Right hindlimb (tissue), 1 donor: ENCODE results near the gene GLUD2.
"Not testable (repeated sequence)": the region's sequence is repeated elsewhere in the genome, so short reads cannot be mapped to it uniquely, and the experiment has no call there.

Source experiments
- DNase-seq: peaks from one replicate; pipeline ENCODE4 v3.0.0-alpha.2; 2018

The GLUD2 gene

DNA sequence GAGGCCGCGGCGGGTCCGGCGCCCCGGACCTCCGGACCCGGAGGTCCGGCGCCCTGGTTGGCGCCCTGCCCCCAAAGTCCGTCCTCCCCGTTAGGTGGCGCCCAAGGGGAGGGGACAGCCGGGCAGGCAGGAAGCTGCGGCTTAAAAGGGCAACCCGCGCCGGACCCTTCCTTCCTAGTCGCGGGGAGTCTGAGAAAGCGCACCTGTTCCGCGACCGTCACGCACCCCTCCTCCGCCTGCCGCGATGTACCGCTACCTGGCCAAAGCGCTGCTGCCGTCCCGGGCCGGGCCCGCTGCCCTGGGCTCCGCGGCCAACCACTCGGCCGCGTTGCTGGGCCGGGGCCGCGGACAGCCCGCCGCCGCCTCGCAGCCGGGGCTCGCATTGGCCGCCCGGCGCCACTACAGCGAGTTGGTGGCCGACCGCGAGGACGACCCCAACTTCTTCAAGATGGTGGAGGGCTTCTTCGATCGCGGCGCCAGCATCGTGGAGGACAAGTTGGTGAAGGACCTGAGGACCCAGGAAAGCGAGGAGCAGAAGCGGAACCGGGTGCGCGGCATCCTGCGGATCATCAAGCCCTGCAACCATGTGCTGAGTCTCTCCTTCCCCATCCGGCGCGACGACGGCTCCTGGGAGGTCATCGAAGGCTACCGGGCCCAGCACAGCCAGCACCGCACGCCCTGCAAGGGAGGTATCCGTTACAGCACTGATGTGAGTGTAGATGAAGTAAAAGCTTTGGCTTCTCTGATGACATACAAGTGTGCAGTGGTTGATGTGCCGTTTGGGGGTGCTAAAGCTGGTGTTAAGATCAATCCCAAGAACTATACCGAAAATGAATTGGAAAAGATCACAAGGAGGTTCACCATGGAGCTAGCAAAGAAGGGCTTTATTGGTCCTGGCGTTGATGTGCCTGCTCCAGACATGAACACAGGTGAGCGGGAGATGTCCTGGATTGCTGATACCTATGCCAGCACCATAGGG lies at the start of gene GLUD2:
Gene GLUD2 (plus strand): TSS at position 170 of the 979 bp plus-strand sequence. CDS start 75 bp downstream, at position 245.
- peak; percentile 51 for DNase-seq

DNA sequence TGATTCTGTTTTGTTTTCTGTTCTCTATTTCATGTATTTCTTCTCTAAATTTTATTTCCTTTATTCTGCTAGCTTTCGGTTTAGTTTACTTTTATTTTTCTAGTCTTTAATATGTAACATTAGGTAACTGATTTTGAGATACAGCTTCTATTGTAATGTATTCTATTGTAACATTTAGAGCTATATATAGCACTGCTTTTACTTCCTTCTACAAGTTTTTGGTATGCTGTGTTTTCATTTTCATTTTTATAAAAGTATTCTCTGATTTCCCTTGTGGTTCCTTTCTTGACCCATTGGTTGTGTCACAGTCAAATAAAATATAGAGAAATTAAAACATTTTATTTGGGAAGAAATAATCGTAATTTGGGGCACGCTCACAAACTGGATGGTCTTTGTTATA lies 48.0 kb upstream of the GLUD2 start:
- no peak for DNase-seq

DNA sequence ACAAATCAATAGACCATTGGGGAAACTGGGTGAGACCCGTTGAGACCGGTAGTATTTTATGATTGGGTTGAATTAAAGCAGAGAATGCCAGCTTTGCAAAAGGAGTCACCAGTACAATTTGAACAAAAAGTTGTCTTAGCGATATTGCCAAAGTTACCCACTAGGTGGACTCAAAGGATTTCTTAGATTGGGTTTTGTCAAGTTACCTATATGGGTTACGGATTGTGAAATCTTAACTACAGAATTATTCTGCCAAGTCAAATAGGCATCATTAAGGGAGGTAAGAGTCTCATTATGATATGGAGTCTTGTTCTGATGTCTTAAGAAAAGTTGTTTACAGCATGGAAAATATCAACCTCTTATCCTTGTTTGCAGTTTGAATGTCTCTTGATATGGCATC lies 46.8 kb upstream of the GLUD2 start:
- no peak for DNase-seq

DNA sequence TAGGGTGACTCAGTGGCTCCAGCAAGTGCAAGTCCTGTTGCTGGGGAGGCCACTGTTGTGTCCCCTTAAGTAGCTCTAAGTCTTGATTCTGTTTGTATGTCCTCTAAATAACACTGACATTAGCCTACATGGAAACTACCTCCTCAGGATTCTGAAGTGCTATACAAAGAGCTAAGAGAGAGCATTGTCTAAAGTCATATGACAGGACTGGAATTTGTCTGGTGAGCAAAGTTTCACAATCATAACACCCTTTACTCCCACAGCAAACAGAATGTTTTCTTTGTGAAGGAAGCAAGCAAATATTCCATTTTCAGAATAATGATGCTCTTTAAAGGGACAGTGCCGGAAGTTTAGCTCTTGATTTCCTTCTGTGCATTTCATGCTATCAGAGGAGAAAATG lies 38.5 kb upstream of the GLUD2 start:
- no peak for DNase-seq

DNA sequence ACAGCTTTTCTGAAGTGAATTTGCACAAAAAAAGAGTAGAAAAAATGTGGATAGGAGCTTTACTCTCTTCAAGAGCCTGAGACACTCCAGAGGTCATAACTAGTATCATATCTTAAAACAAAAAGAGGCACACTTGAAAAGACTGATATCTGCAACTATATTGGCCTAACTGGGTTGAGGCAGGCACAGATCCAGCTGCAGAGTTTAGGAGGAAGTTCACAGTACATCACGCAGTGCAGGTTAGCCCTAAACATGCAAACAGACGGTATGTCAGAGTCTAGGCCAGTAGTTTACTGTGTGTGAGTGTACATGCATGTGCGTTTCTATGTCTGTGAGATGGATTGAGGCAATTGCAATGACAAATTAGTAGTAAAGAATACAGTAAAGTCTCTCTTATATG lies 37.6 kb upstream of the GLUD2 start:
- no peak for DNase-seq

DNA sequence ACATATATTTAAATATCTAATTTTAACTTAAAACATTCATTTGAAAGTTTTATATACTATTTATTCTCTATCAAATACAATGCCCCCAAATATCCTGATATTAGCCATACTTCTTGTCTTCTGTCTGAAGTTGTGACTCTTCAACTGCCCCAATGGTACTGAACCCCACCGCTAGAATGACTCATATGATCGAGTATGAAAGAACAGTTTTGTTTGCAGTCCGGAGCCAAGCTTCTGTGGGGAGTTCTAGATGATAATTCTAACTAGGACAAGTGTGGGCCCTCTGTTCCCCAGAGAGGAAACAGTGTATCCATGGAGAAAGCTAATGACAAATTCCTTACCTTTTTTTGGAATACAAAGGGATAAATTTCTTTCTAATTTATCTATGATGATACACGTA lies 37.2 kb upstream of the GLUD2 start:
- DNase-seq: no peak

DNA sequence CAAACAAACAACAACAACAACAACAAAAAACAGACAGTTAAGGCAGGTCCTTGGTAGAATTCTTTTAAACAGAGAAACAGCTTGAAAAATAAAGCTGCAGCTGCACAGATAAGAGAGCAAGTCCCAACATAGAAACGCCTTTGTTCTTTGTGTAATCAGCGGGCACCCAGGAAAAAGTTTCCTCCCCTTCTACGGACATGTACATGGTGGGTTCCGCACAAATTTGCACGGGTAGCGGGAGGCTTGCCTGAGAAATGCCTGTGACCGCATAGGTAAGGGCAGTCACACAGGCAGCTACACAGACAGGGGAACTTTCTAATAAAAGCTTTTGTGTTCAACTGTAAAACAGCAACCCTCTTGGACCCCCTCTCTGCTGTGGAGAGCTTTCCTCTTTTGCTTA lies 36.2 kb upstream of the GLUD2 start:
- DNase-seq: no peak

DNA sequence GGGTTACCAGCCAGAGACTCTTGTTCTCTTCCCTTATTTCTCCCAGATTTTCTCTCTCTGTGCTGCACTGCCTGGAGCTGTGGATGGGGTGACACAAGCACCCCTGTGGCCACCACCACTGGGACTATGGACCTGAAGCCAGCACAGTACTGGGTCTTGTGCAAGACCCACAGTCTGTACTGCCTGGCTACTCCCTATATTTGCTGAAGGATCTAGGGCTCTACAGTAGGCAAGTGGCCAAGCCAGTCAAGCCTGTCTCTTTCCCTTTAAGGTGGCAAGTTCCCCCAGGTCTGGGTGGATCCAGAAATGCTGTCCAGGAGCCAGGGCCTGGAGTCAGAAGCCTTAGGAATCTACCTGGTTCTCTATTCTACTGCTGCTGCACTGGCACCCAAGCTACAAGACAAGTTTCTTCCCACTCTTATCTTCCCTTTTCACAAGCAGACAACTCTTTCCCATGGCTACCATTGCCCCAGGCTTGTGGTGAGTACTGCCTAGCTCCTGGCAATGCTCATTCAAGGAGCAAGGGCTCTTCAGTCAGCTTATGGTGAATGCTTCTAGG lies 33.4 kb upstream of the GLUD2 start:
- DNase-seq: no peak

DNA sequence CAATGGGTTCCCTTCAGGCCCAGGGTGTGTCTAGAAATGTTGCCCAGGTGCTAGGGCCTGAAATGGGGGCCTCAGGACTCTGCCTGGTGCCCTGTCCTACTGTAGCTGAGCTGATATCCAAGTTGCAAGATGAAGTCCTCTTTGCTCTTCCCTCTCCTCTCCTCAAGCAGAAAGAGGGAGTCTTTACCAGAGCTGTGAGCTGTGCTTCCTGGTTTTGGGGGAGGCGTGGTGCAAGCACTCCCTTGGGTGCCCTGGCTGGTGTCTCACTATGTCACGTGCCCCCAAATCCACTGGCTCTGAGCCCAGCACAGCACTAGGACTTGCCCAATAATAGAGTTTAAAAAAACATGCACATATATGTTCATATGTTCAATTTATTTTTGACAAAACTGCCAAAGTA lies 32.6 kb upstream of the GLUD2 start:
- no peak for DNase-seq

DNA sequence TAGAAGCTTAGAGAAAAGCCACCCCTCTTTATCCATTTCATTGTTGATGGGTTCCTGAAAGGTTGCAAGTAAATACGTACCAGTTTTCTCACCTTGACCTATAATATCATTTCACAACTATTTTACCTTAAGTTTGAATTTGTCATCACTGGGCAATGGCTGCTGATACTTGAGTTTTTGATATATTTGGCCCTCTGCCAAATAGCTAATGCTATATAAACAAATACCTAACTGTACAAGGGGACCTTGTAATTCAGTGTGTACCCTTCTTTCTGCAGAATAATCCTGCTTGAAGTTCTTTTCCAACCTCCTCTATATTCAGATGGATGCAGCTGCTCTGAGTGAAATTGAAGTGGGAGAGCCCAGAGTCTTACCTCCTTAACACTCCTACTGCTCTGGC lies 19.0 kb upstream of the GLUD2 start:
- no peak for DNase-seq

DNA sequence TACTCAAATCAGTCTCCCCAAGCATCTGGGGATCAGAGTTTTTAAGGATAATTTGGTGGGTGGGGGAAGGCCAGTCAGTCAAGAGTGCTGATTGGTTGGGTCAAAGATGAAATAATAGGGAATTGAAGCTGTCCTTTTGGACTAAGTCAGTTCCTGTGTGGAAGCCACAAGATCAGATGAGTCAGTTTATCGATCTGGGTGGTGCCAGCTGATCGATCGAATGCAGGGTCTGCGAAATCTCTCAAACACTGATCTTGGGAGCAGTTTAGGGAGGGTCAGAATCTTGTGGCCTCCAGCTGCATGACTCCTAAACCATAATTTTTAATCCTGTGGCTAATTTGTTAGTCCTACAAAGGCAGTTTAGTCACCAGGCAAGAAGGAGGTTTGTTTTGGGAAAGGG lies 17.3 kb upstream of the GLUD2 start:
- no peak for DNase-seq

DNA sequence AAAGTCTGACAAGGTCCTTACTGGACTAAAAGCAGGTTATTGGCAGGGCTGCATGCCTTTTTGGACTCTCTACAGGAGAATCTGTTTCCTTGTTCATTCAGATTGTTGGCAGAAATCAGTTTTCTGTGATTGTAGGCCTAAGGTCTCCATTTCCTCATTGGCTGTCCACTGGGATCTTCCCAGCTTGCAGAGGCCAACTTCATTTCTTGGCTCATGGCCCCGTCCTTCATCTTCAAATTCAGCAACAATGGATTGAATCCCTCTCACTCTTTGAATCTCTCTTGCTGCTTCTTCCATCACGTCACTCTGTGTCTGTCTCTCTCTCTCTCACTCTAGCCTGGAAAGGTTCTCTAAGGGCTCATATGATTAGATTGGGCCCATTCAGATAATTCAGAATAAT lies 14.9 kb upstream of the GLUD2 start:
- peak; percentile 41 for DNase-seq

DNA sequence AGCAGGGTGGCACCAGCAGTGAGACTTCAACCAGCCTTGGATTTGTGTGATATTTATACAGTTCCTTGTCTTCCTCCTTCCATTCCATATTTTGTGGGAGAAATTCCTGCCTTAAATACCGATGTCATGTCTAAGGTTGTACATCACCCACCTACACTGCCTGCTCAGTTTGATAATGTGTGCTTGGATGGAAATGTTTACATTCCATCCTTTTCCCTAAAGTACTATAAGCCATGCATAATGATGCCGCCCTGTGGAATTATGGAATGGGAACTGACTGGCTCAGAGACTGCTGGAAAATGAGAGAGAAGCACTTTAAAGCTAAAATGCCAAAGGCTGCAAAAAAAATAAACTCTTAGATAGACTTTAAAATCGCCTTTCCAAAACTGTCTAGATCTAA lies 11.3 kb upstream of the GLUD2 start:
- no peak for DNase-seq

DNA sequence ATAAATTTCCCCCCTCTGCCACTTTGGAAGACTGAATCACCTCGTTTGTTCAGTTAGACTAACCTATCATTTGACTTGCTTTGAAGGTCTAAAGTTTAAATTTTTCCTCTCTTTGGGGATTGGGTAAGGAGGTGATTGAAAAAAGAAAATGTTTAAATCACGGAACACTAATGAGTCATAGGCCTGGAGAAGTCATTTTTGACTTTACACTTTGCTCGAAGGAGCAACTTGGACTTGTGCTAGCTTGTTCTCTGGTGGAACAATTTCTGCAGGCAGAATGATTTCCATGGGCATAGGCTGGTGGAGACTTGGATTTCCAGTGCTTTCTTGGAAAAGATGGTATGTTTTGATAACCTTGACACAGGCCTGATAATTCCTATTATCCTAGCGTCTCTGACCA lies 10.5 kb upstream of the GLUD2 start:
- DNase-seq: no peak

DNA sequence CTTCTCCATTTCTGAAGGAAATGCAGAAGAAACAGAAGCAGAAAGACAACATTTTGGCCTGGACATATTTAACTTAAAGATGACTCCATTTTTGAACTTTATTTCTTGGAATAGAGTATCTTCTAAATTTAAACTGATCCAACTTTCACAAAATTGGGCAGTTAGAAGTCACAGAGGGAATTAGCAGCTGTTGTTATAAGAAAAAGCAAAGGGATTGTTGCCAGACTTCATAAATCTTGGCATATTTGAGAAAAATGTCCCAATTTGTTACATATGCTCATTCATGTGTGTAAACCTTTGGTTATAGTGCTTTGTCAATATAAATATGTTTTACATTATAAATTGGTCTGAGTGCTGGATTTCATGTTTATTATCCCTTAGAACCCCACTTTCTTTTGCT lies 3.4 kb downstream of the GLUD2 start:
- DNase-seq: no peak

DNA sequence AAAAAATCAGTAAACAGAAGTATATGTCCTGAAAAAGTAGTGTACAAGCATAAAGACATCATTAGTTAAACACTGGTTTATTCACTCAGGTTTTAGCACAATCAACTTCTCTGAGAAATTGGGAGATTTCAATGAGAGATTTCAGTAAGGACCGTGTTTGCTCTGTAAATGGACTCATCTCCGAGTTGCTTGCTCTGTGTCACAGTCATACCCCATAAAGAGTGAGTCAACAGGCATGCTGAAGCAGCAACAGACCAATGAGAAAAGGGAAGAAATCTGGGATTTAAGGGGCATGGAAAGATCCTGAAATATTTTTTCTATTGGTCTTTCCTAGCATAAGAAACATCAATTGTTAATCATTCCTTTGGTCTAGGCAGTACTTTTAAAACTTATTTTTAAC lies 4.7 kb downstream of the GLUD2 start:
- DNase-seq: no peak

DNA sequence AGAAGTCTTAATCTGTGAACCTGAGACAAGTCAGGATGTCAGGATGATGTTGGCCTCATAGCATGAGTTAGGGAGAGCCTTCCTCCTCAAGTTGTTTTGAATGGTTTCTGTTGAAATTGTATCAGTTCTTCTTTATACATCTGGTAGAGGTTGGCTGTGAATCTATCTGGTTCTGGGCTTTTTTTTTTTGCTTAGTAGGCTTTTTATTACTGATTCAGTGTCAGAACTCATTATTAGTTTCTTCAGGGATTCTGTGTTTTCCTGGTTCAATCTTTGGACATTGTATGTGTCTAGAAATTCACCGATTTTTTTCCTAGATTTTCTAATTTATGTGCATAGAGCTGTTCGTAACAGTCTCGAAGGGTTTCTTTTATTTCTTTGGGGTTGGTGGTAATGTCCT lies 14.9 kb downstream of the GLUD2 start:
- no peak for DNase-seq

DNA sequence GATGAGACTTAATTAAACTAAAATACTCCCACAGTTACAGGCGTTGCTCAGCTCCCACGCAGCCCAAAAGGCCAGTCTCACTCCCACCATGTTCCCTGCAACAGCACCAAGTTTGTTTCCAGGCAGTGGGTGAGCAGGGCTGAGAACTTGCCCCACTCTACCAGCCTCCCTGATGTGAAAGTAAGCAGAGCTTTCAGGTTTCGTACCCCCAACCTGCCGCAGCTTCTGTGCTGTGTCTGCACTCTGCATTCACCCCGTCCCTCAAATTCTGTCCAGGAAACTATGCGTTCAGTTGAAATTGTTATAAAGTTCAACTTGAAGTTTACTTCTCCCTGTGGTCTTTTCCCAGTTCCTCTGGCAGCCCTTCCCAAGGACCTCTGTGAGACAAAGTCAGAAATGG lies 17.2 kb downstream of the GLUD2 start:
- no peak for DNase-seq

DNA sequence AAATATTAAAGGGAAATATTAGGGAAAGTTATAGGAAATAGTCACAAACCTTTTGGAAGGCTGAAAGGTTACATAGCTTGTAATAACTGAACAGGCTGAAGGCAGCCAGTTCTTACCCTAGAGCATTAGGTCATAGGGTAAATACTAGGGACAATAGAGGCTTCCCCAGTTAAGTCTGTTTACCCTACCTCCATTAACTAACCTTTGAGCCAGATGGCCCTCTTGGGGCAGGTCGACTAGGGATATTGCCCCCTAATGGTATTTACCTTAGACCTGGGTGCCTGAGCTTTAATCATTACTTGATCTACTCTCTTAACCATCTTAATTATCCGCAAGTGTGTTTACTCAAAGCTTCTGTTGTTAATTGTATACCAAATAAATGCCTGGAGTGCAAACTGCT lies 36.8 kb downstream of the GLUD2 start:
- DNase-seq: not testable (repeated sequence)

DNA sequence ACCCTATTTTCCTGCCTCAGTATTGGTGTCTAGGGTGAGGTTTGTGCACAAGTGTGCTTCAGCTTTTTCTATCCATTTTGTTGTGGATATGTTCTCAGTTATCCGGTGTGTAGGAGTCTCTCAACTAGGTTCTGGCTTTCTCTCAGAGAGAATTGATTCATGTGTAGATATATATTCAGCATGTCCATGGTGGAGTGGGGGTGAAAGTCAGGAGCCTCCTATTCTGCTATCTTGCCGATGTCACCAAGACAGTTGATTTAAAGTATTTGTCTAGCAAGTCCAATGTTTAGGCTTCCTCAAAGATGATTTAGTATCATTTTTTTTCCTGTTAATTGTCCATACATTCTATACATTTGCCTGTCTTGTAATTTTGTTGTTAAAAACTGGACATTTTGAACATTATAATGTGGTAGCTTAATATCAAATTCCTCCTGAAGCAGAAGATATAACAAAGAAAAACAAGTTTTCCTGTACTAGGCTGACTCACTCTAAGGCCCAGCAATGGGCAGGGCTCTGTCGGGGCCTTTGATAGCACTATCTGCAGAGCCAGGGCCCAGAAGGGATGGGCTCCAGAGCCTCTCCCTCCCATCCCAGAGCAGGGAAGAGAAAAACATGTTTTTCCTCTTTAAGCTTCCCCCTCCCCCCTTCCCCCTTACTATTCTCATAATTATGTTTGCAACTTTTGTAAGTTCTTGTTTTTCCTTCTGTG lies 37.6 kb downstream of the GLUD2 start:
- no peak for DNase-seq

DNA sequence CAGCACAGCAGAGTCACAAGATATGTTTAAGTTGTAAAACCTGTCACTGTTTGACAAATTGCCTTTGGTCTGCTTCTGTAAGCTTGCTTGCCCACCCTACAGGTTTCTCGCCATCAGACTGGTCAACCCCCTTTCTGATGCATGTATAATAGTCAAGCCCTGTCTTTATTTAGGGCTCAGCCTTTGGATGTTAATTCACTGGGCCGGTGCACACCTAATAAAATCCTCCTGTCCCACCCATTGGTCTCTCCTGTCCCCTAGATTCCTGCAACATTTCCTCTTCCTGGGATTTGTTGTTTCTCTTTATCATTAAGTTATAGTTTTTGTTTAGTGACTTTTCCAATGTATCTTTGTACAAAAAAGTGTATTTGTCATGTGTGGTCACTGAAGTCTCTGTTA lies 38.2 kb downstream of the GLUD2 start:
- DNase-seq: no peak

DNA sequence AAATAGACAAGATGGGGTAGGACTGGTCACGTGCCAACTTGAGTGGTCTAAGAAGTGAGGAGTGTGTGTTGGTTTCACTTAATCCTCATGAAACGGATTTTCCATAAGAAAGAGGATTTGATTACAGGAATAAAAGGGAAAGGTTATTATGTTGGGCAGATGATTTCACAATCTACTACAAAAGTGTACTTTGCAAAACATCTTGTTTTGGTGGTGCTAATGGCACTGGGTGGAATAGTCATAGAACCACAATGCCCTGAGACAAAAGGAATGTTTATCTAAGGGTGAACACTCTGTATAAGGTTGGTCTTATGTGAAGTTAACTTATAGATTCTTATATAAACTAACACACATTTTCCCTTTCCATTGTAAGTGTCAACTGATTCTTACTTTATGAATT lies 45.6 kb downstream of the GLUD2 start:
- no peak for DNase-seq
